NCI-H1105 (cell line): ENCODE data around the gene PEMT.
A peak's percentile ranks its signal among the peaks of the same experiment; 100 is the strongest.

Experiments
- DNase-seq: peaks from one replicate; lab custom pipeline; 2025; lab: John Stamatoyannopoulos, UW

The PEMT gene

DNA sequence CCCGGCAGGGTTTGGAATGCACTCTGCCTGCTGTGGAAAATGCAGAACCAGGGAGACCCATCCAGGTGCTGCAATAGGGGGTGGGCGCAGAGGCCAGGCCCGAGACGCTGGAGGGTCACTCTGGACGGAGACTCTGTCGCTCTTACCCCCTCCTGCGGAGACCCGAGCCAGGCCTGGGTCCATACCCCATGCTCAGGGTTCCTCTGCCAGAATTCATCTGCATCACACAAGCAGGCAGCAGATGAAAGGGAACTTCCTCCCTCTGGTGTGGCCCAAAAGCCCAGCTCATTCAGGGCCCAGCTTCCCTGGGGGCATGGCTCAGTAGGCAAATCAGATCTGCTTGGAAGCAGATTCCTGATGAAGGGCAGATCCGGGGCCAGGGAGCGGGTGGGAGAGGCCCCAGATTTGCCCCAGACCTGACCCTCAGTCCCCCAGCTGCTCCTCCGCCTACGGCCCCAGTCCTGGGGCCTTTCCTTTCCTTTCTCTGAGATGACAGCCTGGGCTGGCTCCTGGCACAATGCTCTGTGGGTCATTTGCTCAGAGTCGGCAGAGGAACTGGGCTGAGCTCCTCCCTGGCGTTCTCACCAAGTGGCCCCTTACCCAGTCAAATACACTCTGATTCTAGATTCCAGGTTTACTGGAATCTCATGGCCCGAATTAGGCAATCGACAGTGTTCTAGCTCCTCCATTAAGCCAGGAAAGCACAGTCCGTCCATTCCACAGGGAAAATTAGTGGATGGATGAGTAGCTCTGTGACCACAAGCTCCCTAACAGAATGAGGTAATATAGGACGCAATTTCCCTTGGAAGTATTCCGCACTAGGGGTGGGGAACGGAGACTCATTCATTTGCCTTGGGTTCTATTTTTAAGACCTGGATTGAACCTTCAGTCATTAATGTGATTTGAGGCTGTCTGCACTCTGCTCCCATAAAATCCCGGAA, 76.2 kb downstream of the PEMT start:
- no peak for DNase-seq

DNA sequence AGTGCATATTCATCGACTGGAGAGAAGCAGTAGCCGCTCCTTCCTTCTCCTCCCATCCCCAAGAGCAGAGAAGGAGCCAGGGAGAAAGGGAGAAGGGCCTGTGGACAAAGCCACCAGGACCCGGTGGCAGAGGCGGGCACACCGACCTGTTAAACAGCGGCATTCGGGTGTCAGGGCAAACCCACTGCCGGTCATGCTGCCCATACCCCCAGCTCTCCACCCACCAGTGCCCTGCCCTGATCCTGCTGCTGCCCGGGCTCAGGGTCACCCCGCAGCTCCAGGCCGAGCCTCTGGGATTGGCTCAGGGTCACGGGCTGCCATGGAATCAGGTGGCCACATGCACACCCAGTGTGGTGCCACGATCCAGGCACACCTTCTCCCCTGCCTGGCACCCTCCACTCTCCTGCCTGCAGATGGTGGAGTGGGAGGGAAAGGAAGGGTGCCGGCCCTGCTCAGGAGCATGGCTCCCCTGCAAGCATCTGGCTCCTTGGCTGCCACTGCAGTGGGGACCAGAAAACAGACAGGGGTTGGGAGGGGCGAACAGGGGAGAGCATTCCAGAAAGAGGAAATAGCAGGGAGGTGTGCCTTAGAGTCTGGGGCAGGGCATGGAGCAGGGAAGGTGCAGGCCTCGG, 77.0 kb downstream of the PEMT start:
- no peak for DNase-seq

DNA sequence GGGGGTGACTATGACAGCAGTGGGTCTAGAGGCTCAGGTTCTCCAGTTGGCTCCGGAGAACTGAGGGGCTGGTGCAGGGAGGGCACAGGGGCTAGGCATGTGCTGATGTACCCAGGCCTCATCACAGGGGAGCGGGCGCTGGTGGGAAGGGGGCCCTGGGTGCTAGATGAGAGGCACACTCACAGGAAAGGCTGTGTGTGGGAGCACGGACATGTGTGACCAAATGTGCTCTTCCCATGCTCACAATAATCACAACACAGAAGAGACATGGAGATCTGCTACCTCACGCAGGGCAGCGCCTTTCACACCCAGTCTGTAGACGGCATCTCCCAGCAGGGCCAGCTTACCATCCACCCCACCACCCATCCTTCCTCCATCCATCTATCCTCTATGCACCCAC, 77.9 kb downstream of the PEMT start:
- no peak for DNase-seq

- no peak for DNase-seq
Measured at GRCh38 chr17:17512866-17513265, 78.6 kb downstream of the PEMT start.

DNA sequence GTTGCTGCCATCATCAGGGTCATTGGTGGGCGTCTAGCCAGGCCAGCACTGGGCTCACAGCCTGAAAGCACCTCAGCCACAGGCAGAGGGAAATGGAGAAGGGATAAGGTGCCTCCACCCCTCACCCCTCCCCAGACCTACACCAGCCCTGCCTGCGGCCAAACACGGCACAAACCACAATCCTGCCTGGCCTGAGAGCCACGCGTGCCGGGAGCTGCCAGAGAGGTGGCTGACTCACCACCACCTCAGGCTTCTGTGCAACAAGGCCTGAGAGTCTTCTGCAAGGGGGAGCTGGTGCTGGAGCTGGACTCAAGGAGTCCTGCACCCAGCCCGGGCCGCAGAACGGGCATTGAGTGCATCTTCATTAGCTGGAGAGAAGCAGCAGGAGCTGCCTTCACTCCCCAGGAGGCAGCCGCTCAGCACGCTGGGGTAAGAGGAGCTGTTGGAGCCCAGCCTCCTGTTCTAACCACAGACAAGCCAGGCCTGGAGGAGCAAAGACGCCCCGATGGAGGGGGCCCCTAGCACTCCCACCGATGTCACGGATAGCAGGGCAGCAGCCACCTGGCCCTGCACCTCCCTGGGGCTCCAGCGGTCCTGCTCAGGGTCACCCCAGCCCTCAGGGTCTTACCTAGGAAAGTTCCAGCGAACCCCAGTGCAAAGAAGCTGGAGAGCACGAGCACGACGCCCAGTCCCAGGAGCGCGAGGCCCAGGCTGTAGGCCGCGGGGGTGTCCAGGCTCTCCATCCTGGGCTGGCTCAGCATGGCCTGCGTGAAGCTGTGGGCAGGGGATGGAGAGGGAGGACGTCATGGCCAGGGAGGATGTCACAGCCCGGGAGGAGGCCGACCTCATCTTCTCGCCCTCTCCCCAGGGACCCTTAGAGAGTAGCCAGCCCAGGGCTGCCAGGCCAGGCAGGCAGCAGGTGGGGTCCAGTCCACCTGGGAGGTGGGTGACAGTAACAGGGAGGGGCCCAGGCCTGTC, 79.3 kb downstream of the PEMT start:
- no peak for DNase-seq

DNA sequence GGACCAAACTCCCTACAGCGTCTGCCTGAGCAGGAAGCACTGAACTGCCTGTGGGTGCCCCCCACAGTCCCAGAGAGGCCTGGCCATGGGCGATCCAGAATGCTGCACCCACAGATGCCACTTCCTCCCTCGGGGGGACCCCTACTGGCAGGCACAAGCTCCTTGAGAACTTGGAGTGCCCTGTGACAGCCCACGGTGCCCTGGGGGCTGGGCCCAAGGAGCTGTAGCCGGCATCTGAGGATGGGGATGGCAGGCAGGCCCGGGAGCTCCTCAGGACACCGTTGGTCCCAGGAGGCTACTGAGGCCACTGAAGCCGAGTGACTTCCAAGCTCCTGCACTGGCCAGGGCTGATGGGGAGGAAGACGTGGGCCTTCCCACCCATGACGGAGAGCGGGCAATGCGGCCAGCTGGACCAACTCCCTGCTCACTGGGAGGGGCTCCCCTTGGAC, 80.2 kb downstream of the PEMT start:
- DNase-seq = no peak

- DNase-seq = no peak
Measured at GRCh38 chr17:17510456-17511292, 80.8 kb downstream of the PEMT start.

- DNase-seq = no peak
Measured at GRCh38 chr17:17509601-17510425, 81.7 kb downstream of the PEMT start.

GRCh38 chr17:17508646-17509591, 82.6 kb downstream of the PEMT start:
- DNase-seq = no peak

DNA sequence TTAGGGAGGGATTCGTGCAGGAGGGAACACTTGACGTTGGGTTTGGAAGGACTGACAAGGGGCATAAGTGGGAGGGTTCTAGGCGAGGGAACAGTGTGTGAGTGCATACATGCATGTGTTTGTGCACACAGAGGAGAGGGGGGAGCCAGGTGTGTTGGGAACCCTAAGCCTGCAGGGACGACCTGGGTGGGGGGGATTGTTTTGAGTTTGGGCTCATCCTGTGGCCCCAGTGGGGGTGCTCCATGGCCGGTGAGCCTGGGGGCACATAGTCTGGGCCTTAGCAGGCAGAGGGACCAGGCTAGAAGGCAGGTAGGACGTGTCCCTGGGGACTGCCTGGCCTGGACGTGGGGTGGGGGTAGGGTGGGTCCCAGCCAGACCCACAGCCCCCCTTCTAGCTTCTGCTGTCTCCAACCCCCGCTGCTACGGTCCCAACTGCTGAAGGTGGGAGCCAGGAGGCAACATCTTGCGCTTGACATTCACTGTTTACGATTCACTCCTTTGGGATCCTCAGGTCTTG, 83.4 kb downstream of the PEMT start:
- DNase-seq = no peak

DNA sequence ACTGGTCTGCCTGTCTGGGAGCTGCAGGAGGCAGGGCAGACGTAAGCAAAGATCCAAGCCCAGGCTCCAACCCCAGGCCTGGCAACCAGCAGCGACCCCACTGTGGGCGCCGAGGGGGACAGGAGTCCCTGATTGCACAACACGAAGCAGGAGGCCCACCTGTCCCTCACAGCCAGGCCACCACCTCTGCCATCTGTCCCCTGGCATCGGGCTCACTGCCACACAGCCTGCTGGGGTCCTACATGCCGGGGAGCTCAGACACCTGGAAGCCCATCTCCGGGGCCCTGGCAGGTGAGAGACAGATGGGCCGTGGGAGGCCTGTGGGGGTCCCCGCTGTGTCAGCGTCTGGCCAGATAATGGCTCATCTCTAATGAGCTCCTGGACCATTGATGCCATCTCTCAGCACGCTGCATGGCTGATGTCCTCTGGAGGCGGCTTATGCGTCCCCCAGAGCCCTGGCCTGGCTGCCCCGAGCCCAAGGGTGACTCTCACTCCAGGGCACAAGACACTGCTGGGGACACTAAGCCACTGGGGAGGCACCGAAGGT, 84.0 kb downstream of the PEMT start:
- no peak for DNase-seq

DNA sequence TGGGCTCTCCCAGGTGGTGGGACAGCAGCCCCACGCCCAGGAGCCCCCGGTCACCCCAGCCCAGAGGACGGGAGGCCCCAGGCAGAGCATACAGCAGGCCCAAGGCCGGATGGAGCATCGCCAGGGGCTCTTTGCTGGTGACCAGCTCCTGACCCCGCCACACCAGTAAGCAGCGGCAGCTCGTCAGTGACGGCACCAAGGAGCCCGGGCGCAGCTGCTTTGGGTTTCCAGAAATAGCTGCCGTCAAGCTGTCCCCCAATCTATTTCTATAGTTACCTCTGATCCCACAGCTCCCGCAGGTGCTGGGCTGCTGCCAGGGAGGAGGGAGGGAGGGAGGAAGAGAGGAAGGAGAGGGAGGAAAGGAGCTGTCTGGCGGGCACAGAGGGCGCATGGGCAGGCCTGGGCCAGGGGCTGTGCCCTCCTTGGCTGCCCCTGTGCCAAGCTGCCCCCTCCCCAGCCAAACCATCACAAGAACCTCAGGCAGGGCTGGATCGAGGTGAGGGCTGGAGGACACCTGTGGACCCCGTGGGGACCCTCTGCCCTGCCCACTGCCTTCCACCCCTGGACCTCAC, 84.5 kb downstream of the PEMT start:
- peak; percentile 90 for DNase-seq

GRCh38 chr17:17506181-17506741, 85.2 kb downstream of the PEMT start:
- no peak for DNase-seq

DNA sequence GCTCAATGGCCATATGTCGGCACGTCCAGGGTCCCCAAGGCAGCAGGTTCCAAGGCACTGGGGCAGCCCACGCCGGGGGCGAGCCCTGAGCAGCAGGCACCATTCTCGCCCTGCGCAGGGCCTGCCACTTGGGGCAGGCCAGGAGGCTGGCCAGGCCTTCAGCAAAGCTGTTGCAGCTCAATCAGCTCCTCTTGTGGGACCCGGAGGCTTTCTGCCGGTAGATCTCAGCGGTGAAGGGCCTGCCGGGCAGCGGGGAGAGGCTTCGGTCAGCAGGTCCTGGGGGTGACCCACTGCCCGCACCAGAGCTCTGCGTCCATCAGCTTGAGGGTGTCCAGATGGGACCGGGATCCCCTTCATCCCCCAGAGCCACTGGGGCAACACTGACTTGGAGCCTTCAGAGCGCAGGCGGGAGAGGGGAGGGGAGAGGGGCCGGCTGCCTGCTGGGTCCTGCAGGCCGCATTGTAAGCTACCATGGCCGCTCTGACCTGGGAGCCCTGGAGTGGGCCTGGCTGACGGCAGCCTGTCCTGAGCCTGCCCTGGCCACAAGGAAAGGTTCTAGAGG, 85.8 kb downstream of the PEMT start:
- DNase-seq = no peak

DNA sequence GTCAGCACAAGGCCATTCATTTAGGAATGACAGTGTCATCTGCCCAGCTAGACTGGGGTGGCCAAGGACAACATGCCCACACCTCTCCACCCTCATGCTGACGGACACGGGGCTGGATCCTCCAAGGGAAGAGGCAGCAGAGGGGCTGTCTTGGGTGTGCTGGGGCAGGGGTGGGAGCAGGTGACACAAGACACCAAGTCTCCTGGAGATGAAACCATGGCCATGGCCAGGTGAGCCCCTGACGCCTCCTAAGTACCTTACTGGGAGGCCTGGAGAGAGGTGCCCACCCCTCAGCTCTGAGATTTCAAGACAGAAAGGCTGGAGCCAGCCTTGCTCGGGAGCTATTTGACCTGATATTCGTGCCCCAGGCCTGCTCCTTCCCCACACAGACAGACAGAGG, 86.4 kb downstream of the PEMT start:
- no peak for DNase-seq

- DNase-seq = no peak
Measured at GRCh38 chr17:17504341-17505140, 87.0 kb downstream of the PEMT start.
